NOMO-1 (cell line): ENCODE data around the gene DENND4B.
"Not testable (repeated sequence)": the region's sequence is repeated elsewhere in the genome, so short reads cannot be mapped to it uniquely, and the experiment has no call there.

Source experiments
- DNase-seq, 2 experiments: peaks; one replicate each; lab custom pipeline; 2025; ENCODE audit not compliant: unreplicated experiment in 2 of 2; lab: John Stamatoyannopoulos, UW

DENND4B gene

GRCh38 chr1:153891042-153891441, 55.5 kb downstream of the DENND4B start:
- not testable (repeated sequence) for DNase-seq

- no peak for DNase-seq
Measured at GRCh38 chr1:153888533-153888932, 58.0 kb downstream of the DENND4B start.

- no peak for DNase-seq
Measured at GRCh38 chr1:153886127-153886526, 60.4 kb downstream of the DENND4B start.

DNA sequence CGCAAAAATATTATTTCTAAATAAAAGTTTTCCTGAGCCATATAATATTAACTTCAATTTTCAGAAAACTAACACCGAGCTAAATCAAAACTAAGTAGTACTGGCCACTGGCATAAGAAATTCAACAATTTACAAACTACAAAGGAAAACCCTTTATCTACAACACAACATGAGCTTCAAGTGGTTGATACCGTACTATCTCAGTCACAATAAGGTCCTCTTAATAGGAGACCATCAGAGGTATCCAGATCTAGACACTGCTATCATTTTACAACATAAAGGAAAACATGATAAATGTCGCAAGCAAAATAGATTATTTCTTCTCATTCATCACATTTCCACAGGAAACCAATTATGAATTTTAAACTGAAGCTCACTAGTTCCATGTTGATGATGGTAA, 63.3 kb downstream of the DENND4B start:
- DNase-seq: no peak

GRCh38 chr1:153882296-153882912, 64.1 kb downstream of the DENND4B start:
- DNase-seq: no peak

- no peak for DNase-seq
Measured at GRCh38 chr1:153881751-153882150, 64.8 kb downstream of the DENND4B start.

DNA sequence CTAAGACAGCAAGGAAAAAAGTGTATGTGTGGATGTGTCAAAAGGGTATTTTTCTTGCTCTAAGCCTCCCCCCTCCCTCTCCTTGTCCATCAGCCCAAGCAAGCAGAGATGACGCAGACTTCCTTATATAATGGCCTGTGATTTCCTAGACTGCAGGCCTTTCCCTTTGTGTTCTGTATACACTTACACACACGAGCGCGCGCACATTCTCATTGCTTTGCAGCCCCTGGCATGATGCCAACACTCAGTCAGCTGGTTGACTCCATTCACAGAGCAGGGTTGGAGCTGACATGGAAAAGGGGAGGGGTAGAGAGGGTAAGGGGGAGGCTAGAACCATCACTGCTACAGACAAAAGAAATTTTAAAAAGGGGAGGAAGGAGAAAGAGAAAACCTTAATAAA, 65.6 kb downstream of the DENND4B start:
- no peak for DNase-seq

GRCh38 chr1:153880024-153880423, 66.5 kb downstream of the DENND4B start:
- no peak for DNase-seq
